HG03175 (cell line): Measurements from ENCODE around the gene HTR3D.
"Not testable (repeated sequence)": the region's sequence is repeated elsewhere in the genome, so short reads cannot be mapped to it uniquely, and the experiment has no call there.

Source experiments
- ATAC-seq: cut with Tn5 transposase; IDR thresholded peaks from one replicate; pipeline ENCODE4 v1.9.1; 2021; ENCODE audit warnings: mild to moderate bottlenecking, moderate library complexity; ENCODE audit not compliant: unreplicated experiment

Gene HTR3D, protein sequence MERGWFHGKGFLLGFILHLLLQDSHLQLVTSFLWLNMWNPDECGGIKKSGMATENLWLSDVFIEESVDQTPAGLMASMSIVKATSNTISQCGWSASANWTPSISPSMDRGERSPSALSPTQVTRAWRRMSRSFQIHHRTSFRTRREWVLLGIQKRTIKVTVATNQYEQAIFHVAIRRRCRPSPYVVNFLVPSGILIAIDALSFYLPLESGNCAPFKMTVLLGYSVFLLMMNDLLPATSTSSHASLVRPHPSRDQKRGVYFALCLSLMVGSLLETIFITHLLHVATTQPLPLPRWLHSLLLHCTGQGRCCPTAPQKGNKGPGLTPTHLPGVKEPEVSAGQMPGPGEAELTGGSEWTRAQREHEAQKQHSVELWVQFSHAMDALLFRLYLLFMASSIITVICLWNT

DNA sequence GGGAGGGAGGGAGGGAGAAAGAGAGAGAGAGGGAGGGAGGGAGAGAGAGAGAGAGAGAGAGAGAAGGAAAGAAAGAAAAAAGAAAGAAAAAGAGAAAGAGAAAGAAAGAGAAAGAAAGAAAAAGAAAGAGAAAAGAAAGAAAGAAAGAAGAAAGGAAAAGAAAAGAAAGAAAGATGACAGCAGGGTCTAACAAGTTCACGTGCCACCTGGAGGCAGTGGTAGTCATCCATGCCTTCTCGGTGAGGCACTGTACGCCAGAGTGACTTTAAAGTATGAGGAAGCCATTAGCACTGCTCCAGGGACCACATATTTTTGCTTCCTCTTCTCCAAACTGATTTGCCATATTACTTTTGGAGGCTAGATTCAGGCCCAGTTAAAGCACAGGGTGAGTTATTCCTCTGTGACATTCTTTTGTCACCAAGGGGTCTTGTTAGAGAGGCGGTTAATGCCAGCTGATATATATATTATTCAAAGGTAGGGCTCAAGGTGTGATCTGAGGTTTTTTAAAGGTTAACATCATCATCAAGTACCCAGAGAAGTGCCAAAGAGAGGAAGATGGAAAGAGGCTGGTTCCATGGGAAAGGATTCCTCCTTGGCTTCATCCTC is at the start of gene HTR3D:
TSS of gene HTR3D (plus strand) at position 556 of the 606 bp plus-strand sequence. CDS start at position 556, 0 bp downstream.
- ATAC-seq, result no peak

DNA sequence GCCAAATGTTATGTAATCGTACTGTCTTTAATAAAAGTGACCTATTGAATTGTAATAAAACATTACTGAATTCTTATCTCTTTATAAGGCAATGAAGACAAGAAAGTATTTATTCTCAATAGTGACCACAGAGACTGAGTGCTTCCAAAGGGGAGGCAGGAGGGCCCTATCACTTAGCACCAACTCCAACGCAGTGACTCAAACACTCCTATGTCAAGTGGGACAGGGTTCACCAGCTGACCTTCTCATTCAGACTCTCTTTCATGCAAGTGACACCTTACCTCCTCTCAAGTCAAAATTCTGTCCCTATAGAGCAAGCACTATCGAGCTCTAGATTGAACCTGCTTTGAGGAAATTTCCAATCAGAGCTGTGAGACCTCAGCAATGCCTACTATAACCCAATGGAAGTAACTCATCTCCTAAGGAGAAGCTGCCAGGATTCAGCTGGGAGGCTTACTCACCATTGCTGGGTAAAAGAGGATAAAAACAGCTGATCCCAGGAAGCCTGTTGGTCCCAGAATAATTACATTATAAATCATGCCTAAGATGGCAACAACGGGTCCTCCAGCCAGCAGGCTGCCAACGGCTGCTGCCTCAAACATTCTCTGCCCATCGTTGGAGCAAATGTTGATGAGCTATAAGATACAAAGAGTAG is 49.4 kb upstream of the HTR3D start:
- ATAC-seq, result no peak

DNA sequence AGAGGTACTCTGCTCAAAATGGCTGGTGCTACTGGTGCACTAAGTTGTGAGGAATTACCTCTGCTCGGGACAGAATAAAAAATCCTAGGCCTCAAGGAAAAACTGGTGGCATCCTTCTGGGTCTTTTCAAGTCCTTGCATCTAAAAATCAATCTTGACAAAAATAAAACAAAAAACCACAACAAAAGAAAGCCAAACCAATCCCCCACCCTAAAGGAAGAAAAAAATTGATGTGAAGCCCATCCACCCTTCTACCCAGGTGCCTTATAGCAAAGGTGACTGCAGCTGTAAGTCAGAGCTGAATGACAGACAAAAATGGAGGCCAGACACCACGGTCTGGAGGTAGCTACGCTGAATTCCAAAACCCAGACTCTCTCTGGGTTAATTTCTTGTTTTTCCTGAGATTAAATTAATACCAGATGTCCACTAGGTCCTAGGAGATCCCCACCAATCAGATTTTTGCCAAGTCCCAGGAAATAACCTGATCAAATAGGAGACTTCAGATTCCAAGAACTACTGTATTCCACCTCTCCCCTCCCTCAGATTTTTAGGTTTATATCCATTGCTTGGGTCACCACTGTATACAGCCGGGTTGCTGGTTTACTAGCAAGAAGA is 47.3 kb upstream of the HTR3D start:
- no peak for ATAC-seq

DNA sequence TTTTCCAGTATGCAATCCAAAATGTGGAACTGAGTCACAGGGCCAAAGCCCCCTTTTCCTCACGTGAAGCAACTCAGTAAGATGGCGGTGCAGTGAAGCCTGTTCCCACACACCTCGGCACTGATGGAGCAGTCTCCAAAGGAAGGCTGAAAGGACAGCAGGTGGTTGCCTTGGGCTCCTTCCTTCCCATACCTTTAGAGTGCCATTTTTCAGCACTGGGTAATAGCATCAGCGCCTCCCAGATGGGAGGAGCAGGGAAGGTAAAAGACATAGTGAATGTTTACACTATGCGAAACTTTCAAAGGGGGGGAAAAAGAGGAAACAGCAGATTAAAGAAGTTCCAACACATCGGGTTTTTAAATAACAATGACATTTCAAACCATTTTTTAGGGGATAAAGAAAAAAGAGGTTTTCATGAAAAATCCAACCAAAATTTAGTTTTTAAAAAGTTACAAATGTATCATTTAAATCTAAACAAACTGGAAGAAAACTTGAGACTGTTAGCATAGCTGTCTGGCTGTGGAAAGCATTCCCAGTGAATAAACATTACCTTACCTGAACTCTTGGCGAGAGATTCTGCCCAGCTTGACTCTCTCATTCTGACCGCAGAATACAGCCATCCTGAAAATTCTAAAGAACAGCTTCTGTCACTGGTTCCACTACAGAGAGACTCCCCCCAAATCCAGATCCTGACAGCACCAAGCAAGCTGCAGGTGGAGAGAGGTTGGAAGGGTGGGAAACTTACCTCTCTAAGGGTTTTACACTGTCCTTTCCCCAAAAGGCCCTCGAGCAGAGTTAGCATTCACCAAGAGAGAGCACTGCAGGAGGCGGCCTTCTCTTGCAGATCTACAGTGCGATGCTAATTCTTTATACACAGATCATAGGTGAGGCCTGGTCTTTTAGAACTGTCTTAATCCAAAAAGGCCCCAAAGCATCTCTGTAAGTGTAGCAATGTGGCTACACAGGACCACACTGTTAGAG is 46.5 kb upstream of the HTR3D start:
- ATAC-seq, result no peak

DNA sequence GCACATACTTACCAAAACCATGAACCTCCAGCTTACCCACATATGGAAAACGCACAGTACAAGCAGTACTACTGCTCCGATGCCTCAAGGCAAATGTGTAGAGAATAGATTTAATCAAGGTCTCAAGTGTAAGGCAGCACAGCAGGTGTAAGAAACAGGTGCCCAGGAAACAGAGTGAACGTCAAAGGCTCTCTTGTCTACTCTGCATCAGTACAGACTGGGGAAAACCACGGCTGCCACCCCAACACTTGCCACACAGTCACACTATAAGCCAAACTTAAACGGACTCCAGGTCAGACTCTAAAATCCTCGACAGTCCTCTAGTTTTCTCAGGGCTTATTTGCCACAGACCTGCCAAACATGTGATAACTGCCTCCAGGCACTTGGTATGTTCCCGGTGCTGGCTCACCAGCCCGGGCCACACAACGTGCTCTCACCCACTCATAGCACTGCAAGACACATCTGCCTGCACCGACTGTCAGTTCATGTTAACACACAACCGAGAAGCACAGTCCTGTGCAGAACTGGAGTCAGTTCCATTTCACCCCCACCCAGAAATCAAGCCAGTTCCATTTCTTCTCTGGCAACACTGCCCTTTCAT is 44.4 kb upstream of the HTR3D start:
- ATAC-seq, result no peak

DNA sequence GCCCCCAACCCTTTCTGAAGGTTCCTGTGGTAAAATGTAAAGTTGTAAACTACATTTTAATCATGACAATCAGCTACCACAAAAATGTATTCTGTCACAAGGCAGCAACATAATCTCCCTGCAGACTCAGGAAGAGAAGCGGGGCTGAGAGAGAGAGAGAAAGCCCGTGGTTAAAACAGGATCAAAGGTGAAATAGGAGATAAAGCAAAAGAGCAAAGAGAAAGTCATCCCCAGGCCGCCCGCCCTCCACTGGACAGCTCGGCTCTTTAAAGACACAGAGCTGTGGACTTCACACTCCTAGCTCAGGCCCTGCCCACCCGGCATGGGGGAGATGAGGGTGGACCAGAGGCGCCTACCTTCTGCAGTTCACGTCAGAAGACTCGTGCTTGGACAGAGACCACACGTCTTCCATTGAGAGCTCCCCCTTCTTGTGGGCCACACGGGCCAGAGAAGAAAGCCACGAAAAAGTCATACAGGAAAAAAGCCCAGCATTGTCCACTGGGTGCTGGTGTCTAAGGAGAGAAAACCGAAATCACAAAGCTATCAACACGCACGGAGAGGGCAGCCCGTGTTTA is 43.2 kb upstream of the HTR3D start:
- no peak for ATAC-seq

DNA sequence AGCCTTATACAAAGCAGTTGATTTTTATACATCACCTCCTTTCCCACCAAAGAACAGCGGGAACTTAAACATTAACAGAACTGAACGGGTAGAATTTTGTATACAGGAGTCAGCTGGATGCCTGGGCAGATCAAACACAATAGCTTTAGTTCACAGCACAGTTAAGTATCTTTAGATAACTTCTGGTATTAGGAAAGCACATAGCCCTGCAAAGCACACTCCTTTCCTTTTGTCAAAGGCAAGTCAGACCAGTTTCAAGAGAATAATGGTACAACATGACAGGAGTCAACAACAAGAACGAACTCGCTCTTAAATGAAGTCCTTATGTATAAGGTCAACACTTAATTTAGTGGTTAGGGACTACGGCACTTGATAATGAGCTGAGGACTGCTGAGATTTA is 40.1 kb upstream of the HTR3D start:
- ATAC-seq, result no peak

DNA sequence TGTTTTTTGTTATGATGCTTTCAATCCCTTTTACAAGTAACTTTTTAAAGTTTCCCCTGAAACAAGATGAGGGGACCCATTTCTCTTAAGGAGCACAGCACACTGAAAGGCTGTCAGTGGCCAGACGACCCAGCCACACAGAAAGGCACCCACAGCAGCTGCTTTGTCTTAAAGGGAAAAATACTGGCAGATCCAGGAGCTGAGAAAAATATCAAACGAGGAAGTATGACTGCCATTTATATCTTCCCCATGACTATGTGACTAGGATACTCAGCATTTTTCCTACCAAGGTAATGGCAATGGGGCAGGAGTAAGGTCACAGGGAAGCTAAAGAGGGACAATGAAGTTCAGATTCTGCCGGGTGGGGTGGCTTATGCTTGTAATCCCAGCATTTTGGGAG is 29.8 kb upstream of the HTR3D start:
- ATAC-seq, result no peak

DNA sequence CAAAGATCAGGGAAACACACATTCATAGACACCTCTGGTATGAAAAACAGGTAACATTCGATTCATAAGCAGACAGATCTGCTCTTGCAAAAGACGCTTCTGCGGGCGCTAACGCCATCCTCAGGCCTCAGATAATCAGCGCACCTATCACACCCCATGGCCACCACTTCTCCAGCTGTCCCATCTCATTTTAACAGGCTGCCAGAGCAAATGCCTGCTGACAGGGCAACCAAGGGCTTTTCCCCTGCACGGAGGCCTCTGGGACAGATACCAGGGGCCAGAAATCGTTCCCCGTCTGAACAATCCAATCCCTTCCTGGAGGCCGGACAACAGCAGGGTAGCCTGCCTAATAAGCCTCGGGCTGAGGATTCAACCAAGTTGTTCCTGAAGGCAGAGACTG is 29.1 kb upstream of the HTR3D start:
- no peak for ATAC-seq

DNA sequence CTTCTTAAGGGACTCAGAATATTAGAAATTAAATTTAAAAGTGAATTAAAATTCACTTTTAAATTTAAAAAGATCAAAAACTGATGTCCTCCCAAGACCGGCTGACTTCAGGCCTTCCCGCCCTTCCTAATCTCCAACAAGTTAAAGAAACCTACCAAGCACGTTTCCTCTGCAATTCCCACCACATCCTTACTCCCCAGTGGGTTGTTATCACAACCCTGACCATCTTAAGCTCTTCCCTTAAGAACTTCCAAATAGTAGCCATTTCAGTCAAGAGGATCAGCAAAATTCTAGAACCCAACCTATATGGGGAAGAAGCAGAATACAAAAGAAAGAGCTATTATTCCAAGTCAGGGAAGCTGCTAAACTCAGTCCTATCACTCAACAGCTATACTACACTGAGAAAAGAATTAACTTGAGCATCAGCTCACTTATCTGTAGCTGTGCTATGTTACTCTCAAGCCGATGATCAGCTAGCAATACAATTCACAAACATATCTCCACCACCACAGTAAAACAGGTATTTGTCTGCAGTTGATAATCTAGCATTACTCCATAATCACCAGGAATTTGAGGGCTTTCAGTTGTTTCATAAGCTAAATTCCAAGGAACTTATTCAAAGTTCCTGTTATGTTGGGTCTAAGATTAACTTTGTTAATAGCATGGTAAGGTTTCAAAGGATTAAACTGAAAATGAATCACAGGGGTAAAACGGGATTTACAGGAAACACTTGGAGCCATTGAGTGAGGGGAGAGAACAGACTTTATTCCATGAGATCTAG is 28.2 kb upstream of the HTR3D start:
- ATAC-seq, result no peak

DNA sequence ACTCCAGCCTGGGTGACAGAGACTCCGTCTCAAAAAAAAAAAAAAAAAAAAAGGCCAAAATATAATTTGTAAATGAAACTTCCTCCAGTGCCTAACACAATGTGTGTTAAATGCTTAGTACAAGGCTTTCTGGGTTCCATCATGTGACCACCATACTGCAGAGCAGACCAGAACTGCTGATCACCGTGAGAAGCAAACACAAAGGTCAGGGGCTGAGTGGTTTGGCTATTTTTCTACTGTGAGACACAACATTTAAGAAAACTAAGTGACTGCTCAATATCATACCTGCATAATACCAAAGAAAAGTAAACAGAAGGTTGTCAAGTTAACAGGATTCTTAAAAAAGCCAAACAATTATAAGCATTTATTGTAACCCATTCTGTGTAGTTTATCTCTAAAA is 27.1 kb upstream of the HTR3D start:
- ATAC-seq, result no peak

DNA sequence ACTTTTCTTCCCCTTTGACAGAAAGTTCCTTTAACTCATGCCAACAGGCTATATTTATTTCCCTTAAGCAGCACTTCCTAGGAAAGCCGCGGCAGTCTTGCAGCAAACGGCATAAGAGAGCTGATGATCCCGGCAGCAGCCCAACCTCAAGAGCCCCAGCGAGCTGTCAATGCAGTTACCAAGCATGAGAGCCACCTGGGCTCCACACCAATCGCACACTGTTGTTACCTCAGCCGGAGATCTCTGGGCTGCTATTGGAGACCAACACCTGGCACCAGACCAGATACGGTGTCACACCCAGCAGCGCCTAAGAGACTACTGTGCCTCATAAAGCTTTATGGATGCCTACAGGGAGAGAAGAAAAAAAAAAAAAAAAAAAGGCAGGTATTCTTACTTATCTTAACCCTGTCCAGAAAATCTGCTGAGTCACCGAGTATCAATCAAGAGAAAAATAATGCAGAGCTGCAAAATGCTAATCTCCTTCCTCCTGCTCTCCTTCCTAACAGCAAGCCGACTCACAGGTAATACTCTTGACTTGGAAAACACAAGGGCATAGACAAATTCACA is 25.5 kb upstream of the HTR3D start:
- no peak for ATAC-seq

DNA sequence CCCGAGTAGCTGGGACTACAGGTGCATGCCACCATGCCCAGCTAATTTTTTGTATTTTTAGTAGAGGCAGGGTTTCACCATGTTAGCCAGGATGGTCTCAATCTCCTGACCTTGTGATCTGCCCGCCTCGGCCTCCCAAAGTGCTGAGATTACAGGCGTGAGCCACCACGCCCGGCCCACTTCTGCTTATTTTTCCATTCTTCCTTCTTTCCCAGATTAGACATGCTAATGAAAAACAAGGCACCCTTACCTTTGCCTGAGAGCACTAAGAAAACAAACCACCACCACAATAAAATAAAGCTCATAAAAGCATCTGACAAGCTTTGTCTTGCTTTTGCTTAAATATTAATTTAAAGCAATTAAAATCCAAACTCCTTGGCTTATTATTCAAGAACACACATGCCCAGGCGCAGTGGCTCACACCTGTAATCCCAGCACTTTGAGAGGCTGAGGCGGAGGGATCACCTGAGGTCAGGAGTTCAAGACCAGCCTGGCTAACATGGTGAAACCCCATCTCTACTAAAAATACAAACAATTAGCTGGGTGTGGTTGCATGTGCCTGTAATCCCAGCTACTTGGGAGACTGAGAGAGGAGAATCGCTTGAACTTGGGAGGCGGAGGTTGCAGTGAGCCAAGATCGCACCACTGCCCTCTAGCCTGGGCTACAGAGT is 24.3 kb upstream of the HTR3D start:
- not testable (repeated sequence) for ATAC-seq

DNA sequence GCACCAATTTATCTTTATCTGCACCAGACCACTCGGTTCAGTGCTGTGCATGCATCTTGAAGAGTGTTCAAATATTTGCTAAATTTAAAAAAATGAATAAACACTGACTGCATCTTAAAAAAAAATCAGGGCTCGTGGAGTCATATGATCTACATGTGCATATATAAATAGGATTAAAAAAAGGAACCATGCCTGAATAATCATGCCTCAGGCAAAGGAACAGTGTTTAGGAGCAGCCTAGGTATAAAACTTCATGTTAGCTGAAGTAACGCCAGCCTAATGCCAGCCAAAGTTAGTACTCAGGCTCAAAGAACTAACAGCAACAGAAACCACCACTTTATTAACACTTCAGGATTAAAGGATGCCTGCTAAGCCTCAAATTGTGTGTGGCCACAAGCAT is 23.4 kb upstream of the HTR3D start:
- ATAC-seq, result no peak

DNA sequence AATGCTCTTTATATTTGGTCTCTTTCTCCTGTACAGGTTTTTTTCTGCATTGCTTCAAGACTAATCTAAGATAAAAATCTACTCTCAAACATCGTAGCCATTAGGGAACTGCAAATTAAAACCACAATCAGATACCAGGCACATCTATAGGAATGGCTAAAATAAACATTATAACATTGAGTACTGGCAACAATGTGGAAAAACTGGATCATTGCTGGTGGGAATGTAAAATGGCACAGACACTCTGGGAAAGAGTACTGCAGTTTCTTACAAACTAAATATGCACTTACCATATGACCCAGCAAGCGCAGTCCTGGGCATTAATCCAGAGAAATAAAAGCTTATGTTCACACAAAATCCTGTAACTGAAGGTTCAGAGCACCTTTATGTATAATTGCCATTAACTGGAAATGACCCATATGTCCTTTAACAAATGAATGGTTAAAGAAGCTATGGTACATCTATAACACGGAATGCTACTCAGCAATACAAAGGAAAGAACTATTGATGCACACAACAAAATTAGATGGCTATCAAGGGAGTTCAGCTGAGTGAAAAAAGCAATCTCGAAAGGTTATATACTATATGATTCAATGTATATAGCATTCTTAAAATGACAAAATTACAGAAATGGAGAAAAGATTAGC is 20.2 kb upstream of the HTR3D start:
- no peak for ATAC-seq

DNA sequence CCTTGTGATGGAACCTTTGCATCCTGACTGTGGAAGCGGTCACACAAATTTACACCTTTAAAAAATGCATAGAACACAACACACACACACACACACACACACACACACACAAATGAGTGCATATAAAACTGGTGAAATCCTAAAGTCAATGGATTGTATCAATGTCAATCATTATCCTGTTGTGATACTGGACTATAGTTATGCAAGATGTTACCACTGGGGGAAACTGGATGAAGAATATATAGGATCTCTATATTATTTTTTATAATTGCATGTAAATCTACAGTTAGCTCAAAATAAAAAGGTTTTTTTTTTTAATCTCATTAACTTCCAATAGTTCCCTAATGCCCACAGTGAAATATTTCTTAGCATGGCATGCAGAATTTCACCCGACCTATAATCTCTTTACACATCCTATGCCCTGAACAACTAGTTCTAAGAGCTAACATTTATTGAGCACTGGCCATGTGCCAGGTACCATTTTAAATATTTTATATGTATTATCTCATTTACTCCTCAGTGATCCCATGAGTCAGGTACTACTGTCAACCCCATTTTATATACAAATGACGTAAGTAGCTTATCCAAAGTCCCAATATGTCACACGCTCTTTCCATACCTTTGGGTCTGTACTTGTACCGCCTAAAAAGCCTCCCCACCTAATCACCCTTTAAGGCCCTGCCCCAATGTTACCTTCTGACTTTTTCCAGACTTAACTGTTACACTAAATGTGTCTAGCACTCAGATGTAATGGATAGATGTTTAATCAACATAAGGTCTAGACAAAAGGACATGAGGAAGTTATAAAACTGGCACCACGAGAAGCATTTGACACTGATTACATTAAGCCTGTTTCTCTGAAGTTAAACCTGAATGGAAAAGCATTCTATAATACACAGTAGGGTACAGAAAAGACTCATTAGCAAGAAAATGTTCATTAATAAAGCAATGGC is 19.3 kb upstream of the HTR3D start:
- ATAC-seq, result no peak
